ENCODE results near the gene IQSEC1.

Gene IQSEC1

GRCh38 chr3:13067778-13068177 lies 5.5 kb downstream of the IQSEC1 start:
- DNase-seq, result no peak

GRCh38 chr3:13066834-13067233 lies 6.4 kb downstream of the IQSEC1 start:
- no peak for DNase-seq

- DNase-seq, result no peak
Measured at GRCh38 chr3:13066236-13066635, 7.0 kb downstream of the IQSEC1 start.

DNA sequence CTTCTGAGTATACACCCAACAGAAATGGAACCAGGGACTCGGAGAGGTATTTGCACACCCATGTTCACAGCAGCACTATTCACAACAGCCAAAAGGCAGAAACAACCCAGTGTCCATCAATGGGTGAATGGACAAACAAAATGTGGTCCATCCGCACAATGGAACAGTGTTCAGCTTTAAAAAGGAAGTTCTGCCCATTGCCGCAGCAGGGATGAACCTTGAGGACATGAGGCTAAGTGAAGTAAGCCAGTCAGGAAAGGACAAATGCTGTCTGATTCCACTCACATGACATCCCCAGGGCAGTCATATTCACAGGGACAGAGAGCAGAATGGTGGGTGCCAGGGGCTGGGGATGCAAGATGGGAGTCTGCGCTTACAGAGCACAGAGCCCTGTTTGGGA lies 7.5 kb downstream of the IQSEC1 start:
- DNase-seq, result no peak

DNA sequence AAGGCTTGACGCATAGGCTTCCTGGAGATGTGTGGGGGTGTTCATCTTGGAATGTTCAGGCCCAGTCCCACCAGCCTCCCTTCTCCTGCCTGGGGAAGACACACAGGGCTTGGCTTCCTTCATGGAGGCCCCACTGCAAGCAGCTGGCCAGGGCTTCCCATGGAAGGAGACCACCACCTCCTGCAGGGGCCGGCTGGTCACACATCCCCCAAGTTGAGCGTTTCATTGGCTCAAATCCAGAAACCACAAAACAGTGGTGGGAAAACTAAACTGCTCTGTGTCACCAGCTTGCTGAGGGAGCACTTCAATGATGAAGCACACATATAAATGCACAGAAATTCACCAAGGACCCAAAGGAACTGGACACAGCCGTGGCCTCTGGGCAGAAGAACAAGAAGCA lies 8.3 kb downstream of the IQSEC1 start:
- DNase-seq, result no peak

GRCh38 chr3:13064159-13064868 lies 8.9 kb downstream of the IQSEC1 start:
- DNase-seq, result no peak

- no peak for DNase-seq
Measured at GRCh38 chr3:13063225-13063624, 10.0 kb downstream of the IQSEC1 start.

GRCh38 chr3:13062647-13063046 lies 10.6 kb downstream of the IQSEC1 start:
- no peak for DNase-seq

DNA sequence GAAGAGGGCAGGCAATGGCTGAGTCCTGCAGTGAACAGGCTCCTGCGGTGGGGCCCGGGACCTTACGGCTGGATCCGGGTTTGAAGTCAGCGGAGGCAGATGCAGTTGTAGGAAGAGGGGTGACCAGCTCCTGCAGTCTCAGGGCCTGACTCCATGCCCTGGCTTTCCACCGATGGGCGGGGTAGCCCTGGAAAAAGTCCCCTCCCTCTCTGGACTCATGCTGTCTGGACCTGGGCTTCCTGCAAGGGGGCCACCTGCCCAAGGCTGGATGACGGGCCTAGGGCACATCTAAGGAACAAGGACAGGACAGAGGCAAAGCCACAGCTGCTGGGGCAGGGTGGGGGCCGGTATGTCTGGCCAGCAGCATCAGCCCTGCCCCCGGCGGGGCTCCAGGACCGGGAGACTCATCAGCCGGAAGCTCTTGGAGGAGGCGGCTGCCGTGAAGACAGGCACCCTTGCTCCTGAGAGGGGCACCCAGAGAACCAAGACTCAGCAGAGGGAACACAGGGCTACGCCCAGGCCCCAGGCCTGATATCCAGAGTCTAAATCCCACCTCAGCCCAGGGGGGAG lies 12.8 kb downstream of the IQSEC1 start:
- no peak for DNase-seq

DNA sequence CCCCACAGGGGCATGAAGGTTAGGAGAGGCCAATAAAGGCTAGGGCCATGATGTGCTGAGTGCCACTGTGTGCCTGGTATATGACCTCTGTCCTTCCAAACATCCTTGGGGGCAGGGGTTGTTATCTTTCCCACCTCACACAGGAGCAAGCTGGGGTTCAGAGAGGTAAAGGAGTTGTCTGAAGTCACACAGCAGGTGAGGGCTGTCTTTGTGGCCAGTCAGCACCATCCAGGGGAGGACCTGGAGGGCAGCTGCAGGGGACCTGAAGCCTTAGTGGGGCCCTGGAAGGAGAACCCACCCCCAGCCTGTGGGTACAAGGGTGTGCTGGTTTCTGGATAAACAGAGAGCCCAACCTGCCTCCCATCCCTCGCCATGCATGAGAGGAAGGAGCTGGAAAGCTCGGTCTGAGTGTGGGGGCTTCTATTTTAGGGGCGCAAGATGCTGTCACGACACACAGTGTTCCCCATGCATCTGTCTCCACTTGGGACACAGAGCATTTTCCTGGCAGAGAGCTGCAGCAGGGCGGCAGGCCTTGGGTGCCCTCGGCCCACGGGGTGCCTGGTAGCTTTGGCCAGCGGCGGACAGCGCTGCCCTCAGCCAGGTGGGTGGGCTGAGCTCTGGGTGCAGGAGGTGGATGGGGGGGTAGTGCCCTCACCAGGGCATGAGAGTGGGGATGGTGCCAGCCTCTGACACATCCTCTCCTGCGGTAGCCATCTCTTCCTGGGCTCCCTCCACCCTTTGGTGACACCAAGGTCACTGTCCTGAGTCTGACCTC lies 14.7 kb downstream of the IQSEC1 start:
- DNase-seq, result no peak

DNA sequence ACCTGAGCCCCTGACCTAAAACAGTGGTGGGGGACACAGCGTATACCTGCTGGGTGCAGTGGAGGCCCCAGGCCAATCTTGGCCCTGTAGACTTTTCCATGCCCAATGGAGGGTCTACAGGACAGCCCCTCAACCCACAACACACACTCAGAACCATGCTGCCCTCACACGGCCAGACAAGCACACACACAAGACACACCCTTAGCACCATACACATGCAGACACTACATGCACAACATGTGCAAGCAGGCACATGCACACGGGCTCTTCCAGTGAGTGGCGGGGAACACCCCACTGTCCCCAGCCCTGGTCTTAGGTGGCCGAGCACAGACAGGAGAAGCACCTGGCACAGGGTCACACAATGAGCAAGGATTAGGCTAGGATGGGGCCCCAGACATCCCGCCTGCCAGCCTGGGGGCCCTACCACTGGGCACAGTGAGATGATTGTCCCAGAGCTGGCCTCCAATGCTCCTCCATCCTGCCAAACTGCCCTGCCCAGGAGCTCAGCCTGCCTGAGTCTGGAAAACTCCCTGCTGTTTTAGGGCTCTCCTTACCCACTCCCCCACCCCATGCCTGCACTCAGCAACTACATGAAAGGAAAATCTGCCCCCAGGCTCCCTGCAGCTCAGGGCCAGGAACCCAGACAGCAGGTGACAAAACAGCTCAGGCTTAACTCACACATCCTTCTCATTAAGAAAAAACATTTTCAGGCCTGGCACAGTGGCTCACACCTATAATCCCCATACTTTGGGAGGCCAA lies 15.8 kb downstream of the IQSEC1 start:
- no peak for DNase-seq

- DNase-seq, result no peak
Measured at GRCh38 chr3:13055634-13056033, 17.6 kb downstream of the IQSEC1 start.

GRCh38 chr3:13054341-13055285 lies 18.6 kb downstream of the IQSEC1 start:
- no peak for DNase-seq

DNA sequence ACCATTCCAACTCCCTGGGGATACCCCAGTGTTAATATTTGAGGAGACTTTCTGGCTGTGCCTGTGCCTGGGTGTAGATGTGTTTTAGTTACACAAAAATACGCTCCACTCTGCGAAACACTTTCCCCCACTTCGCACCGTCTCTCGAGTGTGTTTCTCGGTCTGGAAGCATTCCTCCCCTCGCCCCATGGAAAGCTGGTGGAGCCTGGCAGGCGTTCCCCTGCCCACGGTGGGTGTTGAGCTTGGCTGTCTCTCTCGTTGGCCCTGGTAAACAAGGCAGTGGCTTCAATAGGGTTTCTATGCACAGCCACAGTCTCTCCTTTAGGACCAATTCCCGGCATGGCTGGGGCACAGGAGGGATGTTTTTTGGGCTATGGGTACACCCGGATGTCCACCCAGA lies 19.3 kb downstream of the IQSEC1 start:
- no peak for DNase-seq

DNA sequence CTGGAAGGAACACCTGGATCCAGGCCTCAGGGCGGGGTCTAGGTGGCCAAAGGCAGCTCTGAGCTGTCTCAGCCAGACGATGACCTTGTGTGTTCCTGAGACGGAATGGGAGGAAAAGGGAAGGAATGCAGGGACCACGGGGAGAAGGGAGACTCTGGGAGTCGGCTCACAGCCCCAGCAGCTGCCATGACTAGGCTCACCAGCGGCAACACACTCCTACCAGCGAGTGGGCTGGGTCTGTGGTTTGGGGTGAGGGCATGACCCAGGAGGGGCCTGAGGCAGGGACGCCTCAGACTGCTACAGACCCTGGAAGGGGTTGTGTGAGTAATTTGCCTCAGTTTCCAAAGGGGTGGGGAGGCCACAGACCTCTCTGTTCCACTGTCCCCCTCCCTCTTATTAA lies 19.8 kb downstream of the IQSEC1 start:
- no peak for DNase-seq

- no peak for DNase-seq
Measured at GRCh38 chr3:13052191-13052820, 20.9 kb downstream of the IQSEC1 start.

- no peak for DNase-seq
Measured at GRCh38 chr3:13051581-13051980, 21.6 kb downstream of the IQSEC1 start.

- DNase-seq, result no peak
Measured at GRCh38 chr3:13051066-13051465, 22.2 kb downstream of the IQSEC1 start.

- DNase-seq, result no peak
Measured at GRCh38 chr3:13050446-13050845, 22.8 kb downstream of the IQSEC1 start.

- DNase-seq, result no peak
Measured at GRCh38 chr3:13049400-13049799, 23.8 kb downstream of the IQSEC1 start.

DNA sequence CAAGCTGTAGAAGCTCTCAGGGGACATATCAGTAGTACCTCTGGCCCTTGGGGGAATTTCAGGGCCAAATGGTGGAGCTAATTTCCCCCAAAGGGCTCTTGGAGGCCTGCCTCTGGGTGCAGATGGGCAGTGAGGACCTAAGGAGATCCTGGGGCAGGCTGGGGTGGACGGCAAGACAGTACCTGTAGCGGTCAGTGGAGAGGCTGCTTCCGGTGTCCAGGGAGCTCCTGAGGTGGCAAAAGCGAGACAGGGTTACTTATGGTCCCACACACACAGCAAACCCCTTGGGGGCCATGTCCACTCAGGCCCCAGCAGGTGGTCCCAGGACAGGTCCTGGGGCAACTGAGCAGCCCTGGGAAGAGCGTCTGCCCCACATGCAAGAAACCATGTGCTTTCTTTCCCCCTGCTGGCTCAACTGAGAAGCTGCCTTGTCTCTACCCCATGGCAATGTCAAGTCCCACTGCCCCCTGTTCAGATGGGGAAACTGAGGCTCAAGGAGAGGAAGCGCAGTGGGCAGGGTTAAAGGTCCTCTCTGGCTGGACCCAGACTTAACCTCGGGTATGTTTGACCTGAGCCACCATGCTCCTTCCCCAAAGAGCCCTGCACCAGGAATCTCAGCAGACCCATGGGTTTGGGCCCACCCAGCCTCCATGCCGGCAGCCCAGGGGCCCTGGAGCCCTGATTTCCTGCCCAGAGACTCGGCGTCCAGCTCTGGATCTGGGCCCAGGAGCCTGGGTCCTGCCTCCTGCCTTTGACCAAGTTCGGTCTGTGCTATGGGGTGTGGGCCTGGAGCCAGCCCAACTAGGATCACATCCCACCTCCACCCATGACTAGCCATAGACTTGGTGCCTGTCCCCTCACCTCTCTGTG lies 25.7 kb downstream of the IQSEC1 start:
- no peak for DNase-seq
